ENCODE measurements around the gene CPPED1. TPM values are rescaled to one million over a fixed set of nuclear protein-coding genes. Genes with fewer than 3 reads are reported as not detected.

The CPPED1 gene
- total and polyA plus RNA-seq, 2 donors (not counting 1 experiment from before 2014, with no cell fraction given) = 7.4 to 19.8 TPM

DNA sequence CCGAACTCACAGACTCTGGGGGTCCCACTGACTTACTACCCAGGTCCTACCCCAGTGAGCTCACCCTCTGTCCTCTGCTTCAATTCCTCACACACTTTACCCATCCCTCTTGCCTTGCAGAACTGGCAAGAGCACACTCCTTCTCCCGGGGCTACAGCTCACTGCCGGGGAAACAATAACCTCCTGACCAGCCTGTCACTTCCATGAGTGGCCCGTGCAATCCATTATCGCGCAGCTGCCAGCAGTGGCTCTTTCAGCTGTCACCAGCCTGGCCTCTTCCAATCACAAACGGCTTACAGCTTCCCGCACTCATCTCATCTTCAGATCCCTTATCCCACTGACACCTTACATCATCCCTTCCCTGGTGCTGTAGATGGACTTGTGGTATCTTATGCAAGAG lies 79.5 kb downstream of the CPPED1 start:
- Histone ChIP-seq H3K27me3 (ENCODE audit: control insufficient read depth, insufficient read depth, low read length) (no peaks in the 10 kb centered on the region), H3K9ac (ENCODE audit: insufficient read depth, low read length) (no peak overlapping the region), H3K4me2 (ENCODE audit: extremely low read depth, insufficient read depth, low read length) (no peak overlapping the region), H3K4me3 (replicated peaks in 1 of 4; ENCODE audit: control extremely low read depth in 1 of 4, insufficient read depth in 1 of 4, low read depth in 3 of 4, low read length in 4 of 4) (no peak overlapping the region), H3K36me3 (ENCODE audit: control insufficient read depth, insufficient read depth, low read length) (no peaks in the 10 kb centered on the region), H3K27ac (ENCODE audit: insufficient read depth, low read length) (no peak overlapping the region), H3K4me1 (ENCODE audit: control insufficient read depth, extremely low read depth, insufficient read depth, low read length) (no peaks in the 10 kb centered on the region), H4K20me1 (ENCODE audit: control insufficient read depth, extremely low read depth, insufficient read depth, low read length) (no peaks in the 10 kb centered on the region), H2AFZ (ENCODE audit: low read length) (no peak overlapping the region), H3K9me3 (ENCODE audit: control insufficient read depth, insufficient read depth, low read depth, low read length) (no peaks in the 10 kb centered on the region), H3K79me2 (ENCODE audit: control insufficient read depth, insufficient read depth, low read length) (no peaks in the 10 kb centered on the region)
- TF ChIP-seq EZH2 (IDR thresholded peaks at IDR 0.05; ENCODE audit: low read length, missing control alignments) = no peak
- TF ChIP-seq, protein P1, sequence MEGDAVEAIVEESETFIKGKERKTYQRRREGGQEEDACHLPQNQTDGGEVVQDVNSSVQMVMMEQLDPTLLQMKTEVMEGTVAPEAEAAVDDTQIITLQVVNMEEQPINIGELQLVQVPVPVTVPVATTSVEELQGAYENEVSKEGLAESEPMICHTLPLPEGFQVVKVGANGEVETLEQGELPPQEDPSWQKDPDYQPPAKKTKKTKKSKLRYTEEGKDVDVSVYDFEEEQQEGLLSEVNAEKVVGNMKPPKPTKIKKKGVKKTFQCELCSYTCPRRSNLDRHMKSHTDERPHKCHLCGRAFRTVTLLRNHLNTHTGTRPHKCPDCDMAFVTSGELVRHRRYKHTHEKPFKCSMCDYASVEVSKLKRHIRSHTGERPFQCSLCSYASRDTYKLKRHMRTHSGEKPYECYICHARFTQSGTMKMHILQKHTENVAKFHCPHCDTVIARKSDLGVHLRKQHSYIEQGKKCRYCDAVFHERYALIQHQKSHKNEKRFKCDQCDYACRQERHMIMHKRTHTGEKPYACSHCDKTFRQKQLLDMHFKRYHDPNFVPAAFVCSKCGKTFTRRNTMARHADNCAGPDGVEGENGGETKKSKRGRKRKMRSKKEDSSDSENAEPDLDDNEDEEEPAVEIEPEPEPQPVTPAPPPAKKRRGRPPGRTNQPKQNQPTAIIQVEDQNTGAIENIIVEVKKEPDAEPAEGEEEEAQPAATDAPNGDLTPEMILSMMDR (conservative IDR thresholded peaks at IDR 0.05 in 1 of 2, IDR thresholded peaks at IDR 0.05 in 1 of 2; ENCODE audit: low read depth in 1 of 2, low read length in 2 of 2) = no peak
- DNase-seq (ENCODE audit: low read depth in 2 of 2) = no peak

DNA sequence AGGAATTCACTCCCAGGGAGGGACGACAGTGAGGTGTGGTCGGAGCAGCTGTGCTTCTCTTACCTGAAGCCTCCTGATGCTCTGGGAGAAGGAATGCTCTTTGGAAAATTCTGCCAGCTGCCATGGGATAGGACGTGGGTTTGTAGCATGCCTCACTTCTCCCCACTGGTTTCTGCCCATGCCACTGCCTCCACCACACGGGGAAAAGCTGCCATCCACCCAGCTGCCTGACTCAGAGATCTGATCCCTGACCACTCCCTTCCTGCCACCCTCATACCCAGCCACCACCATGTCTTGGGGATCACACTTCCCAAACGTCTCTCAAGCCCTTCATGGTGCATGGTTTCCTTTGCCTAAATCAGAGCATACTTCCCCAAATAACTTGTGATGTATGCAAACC lies 80.0 kb downstream of the CPPED1 start:
- no peak for TF ChIP-seq EZH2 (IDR thresholded peaks at IDR 0.05; ENCODE audit: low read length, missing control alignments)
- TF ChIP-seq, protein P1 (conservative IDR thresholded peaks at IDR 0.05 in 1 of 2, IDR thresholded peaks at IDR 0.05 in 1 of 2; ENCODE audit: low read depth in 1 of 2, low read length in 2 of 2) = no peak
- DNase-seq (ENCODE audit: low read depth in 2 of 2) = no peak
- no peak overlapping the region for H3K9ac ChIP-seq (ENCODE audit: insufficient read depth, low read length)

DNA sequence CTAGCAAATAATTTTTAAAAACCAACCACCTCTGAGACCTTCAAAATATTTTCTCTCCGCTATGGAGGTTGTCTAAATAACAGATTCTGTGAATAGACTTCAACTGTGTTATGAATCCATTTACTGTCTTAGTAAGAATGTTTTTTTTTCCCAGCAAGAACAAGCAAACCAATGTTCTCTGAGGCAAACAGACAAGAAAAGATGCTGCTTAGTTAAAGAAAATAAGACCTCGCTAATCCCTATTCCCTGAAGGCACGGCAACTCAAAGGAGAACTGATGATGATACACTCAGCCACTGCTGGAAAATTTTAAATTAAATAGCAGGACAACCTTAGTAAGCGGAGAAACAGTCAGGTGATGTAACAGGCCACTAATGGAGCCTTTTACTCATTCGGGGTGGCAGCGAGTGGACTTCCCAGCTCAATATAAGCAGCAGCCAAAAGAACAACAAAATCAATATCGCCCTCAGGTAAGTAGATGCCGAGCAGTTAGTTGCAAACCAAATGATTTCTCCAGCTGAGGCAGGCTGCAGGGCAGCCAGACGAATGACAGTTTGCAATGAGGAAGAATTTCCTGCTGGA lies 81.8 kb downstream of the CPPED1 start:
- Histone ChIP-seq H4K20me1 (ENCODE audit: control insufficient read depth, extremely low read depth, insufficient read depth, low read length) (no peaks in the 10 kb centered on the region), H3K27ac (ENCODE audit: insufficient read depth, low read length) (no peak overlapping the region), H3K9me3 (ENCODE audit: control insufficient read depth, insufficient read depth, low read depth, low read length) (no peaks in the 10 kb centered on the region), H3K4me2 (ENCODE audit: extremely low read depth, insufficient read depth, low read length) (no peak overlapping the region), H3K79me2 (ENCODE audit: control insufficient read depth, insufficient read depth, low read length) (no peaks in the 10 kb centered on the region), H3K36me3 (ENCODE audit: control insufficient read depth, insufficient read depth, low read length) (no peaks in the 10 kb centered on the region), H2AFZ (ENCODE audit: low read length) (no peak overlapping the region), H3K9ac (ENCODE audit: insufficient read depth, low read length) (no peak overlapping the region), H3K4me1 (ENCODE audit: control insufficient read depth, extremely low read depth, insufficient read depth, low read length) (no peaks in the 10 kb centered on the region), H3K4me3 (replicated peaks in 1 of 4; ENCODE audit: control extremely low read depth in 1 of 4, insufficient read depth in 1 of 4, low read depth in 3 of 4, low read length in 4 of 4) (no peak overlapping the region), H3K27me3 (ENCODE audit: control insufficient read depth, insufficient read depth, low read length) (no peaks in the 10 kb centered on the region)
- TF ChIP-seq, protein P1 (conservative IDR thresholded peaks at IDR 0.05 in 1 of 2, IDR thresholded peaks at IDR 0.05 in 1 of 2; ENCODE audit: low read depth in 1 of 2, low read length in 2 of 2) = no peak
- no peak for TF ChIP-seq EZH2 (IDR thresholded peaks at IDR 0.05; ENCODE audit: low read length, missing control alignments)
- DNase-seq (ENCODE audit: low read depth in 2 of 2) = no peak

More for the DNA sequence above, 80.0 kb downstream of the CPPED1 start:
- no peaks in the 10 kb centered on the region for H3K4me1 ChIP-seq (ENCODE audit: control insufficient read depth, extremely low read depth, insufficient read depth, low read length)
- H3K9me3 ChIP-seq (ENCODE audit: control insufficient read depth, insufficient read depth, low read depth, low read length) = no peaks in the 10 kb centered on the region
- no peak overlapping the region for H3K4me3 ChIP-seq (replicated peaks in 1 of 4; ENCODE audit: control extremely low read depth in 1 of 4, insufficient read depth in 1 of 4, low read depth in 3 of 4, low read length in 4 of 4)
- no peak overlapping the region for H3K27ac ChIP-seq (ENCODE audit: insufficient read depth, low read length)
- H2AFZ ChIP-seq (ENCODE audit: low read length) = no peak overlapping the region
- no peak overlapping the region for H3K4me2 ChIP-seq (ENCODE audit: extremely low read depth, insufficient read depth, low read length)
- H4K20me1 ChIP-seq (ENCODE audit: control insufficient read depth, extremely low read depth, insufficient read depth, low read length) = no peaks in the 10 kb centered on the region
- H3K27me3 ChIP-seq (ENCODE audit: control insufficient read depth, insufficient read depth, low read length) = no peaks in the 10 kb centered on the region
- H3K79me2 ChIP-seq (ENCODE audit: control insufficient read depth, insufficient read depth, low read length) = no peaks in the 10 kb centered on the region
- no peaks in the 10 kb centered on the region for H3K36me3 ChIP-seq (ENCODE audit: control insufficient read depth, insufficient read depth, low read length)

Measured in fibroblast of lung (primary cell).